T-cell (primary cell): Measurements from ENCODE around the gene ADGRL3. TPM values are rescaled to one million over a fixed set of nuclear protein-coding genes. Genes with fewer than 3 reads are reported as not detected.

Experiments used
- ATAC-seq, 4 experiments: fragments of 200-7000 bp in 3 of 4; fragments of 150-1000 bp in 1 of 4; cut with Tn5 transposase; replicated peaks in 1 of 4; 1 replicate in 3 of 4; 2 replicates in 1 of 4; pipeline ENCODE4 v1.10.0; 2021; ENCODE audit warnings: moderate library complexity in 3 of 4, mild to moderate bottlenecking in 2 of 4, moderate number of reproducible peaks in 1 of 4
- CTCF ChIA-PET, 2 donors: fragments of 300-600 bp; sonication (Branson Sonifier 250); formaldehyde crosslinking; loops; one replicate each; lab custom pipeline; 2022; ENCODE audit warnings: antibody characterized with exemption in 2 of 2; lab: Charles Lee
- POLR2A ChIA-PET, 2 donors: fragments of 300-600 bp; sonication (Branson Sonifier 250); formaldehyde crosslinking; loops; one replicate each; lab custom pipeline; 2022; ENCODE audit warnings: antibody characterized with exemption in 2 of 2; lab: Charles Lee
- DNase-seq, 35 experiments: peaks; one replicate each; pipeline versions ENCODE4 v3.0.0 to v3.0.0-alpha.2; 2013 to 2023
- H3K27ac ChIP-seq: one replicate; pipeline ENCODE4 v1.5.1; 2013; ENCODE audit warnings: low read length
- H3K27me3 ChIP-seq, 2 experiments: replicated peaks in 1 of 2; 1 replicate in 1 of 2; 2 replicates in 1 of 2; pipeline versions ENCODE4 v1.6.1 to v1.7.0; 2013; ENCODE audit warnings: low read length in 1 of 2, mixed read lengths in 1 of 2; ENCODE audit not compliant: control insufficient read depth in 2 of 2, insufficient read depth in 2 of 2; ENCODE audit errors: extremely low read depth in 1 of 2
- H3K36me3 ChIP-seq, 2 donors: 1 replicate in 1 of 2; 2 replicates in 1 of 2; pipeline versions ENCODE4 v1.6.1 to v1.7.0; 2013; ENCODE audit warnings: low read length in 1 of 2; ENCODE audit not compliant: control insufficient read depth in 2 of 2, insufficient read depth in 1 of 2; ENCODE audit errors: extremely low read depth in 1 of 2
- H3K4me1 ChIP-seq, 2 experiments: 1 replicate in 1 of 2; 2 replicates in 1 of 2; pipeline versions ENCODE4 v1.6.1 to v1.7.0; 2013; ENCODE audit warnings: low read length in 2 of 2, mixed read lengths in 1 of 2; ENCODE audit not compliant: insufficient read depth in 2 of 2, control insufficient read depth in 1 of 2; ENCODE audit errors: extremely low read depth in 1 of 2
- H3K4me3 ChIP-seq, 2 donors: 1 replicate in 1 of 2; 2 replicates in 1 of 2; pipeline versions ENCODE4 v1.5.1 to v1.7.0; 2013; ENCODE audit warnings: mild to moderate bottlenecking in 2 of 2, low read length in 1 of 2, moderate library complexity in 1 of 2; ENCODE audit not compliant: control insufficient read depth in 1 of 2; ENCODE audit errors: extremely low read depth in 1 of 2
- H3K9me3 ChIP-seq: 2 replicates; pipeline ENCODE4 v1.7.0; 2013
- H3K27ac Mint-ChIP-seq, 2 donors: one replicate each; pipeline ENCODE4 v1.8.0; 2020 to 2021; ENCODE audit warnings: mild to moderate bottlenecking in 2 of 2, mixed read lengths in 2 of 2
- H3K27me3 Mint-ChIP-seq, 2 donors: one replicate each; pipeline ENCODE4 v1.8.0; 2021 to 2022; ENCODE audit warnings: mixed read lengths in 2 of 2
- H3K36me3 Mint-ChIP-seq: one replicate; pipeline ENCODE4 v1.8.0; 2021; ENCODE audit warnings: mixed read lengths
- H3K4me1 Mint-ChIP-seq, 3 donors: one replicate each; pipeline ENCODE4 v1.8.0; 2020 to 2022; ENCODE audit warnings: mixed read lengths in 3 of 3, mild to moderate bottlenecking in 1 of 3
- H3K4me3 Mint-ChIP-seq, 3 donors: one replicate each; pipeline ENCODE4 v1.8.0; 2020 to 2022; ENCODE audit warnings: mild to moderate bottlenecking in 3 of 3, mixed read lengths in 3 of 3, moderate library complexity in 3 of 3
- H3K9me3 Mint-ChIP-seq, 3 donors: one replicate each; pipeline ENCODE4 v1.8.0; 2020 to 2022; ENCODE audit warnings: mixed read lengths in 3 of 3
- WGBS: methylation state at CpG from one replicate; pipeline ENCODE4 v1.1.5; 2013; ENCODE audit warnings: missing lambda C conversion rate; ENCODE audit not compliant: insufficient coverage; 5-methylcytosine and 5-hydroxymethylcytosine counted together
- total RNA-seq, 35 experiments: library from RNA in 6 of 35; stranded (reverse) in 6 of 35; fragments of 120-200 nt in 1 of 35; gene quantifications; one replicate each; pipeline versions ENCODE4 v1.2.1 to v1.2.4 and lab custom pipeline; 2013 to 2026

Gene ADGRL3
- total RNA-seq, 5 donors from 2014 or later (not counting 1 experiment from before 2014, with no cell fraction given), result 0.09 TPM; not detected in 4

GRCh38 chr4:61427099-61427817, 227.1 kb downstream of the ADGRL3 start:
- WGBS, result 72% methylated on average over 6 of the region's 11 CpGs
- DNase-seq (no peak), ATAC-seq (no peak)
- Mint-ChIP-seq H3K9me3 (peaks cover 6 to 11% (median 11%) of the 10 kb centered on the region in 3 donors), H3K27me3 (no peaks in the 10 kb centered on the region), H3K4me1 (no peaks in the 10 kb centered on the region), H3K36me3 (no peaks in the 10 kb centered on the region), H3K27ac (no peak overlapping the region), H3K4me3 (no peak overlapping the region)
- Histone ChIP-seq H3K36me3 (no peaks in the 10 kb centered on the region), H3K4me1 (no peaks in the 10 kb centered on the region), H3K4me3 (no peak overlapping the region), H3K27me3 (no peaks in the 10 kb centered on the region), H3K9me3 (no peaks in the 10 kb centered on the region), H3K27ac (no peak overlapping the region)
- CTCF ChIA-PET, result no interaction called here
- POLR2A ChIA-PET, result no interaction called here

- Mint-ChIP-seq H3K4me1 (no peaks in the 10 kb centered on the region), H3K9me3 (peaks cover 6 to 11% (median 8%) of the 10 kb centered on the region in 3 donors), H3K36me3 (no peaks in the 10 kb centered on the region), H3K27me3 (no peaks in the 10 kb centered on the region), H3K4me3 (no peak overlapping the region), H3K27ac (no peak overlapping the region)
- 77% methylated on average over 8 of the region's 12 CpGs for WGBS
- no peak for ATAC-seq
- DNase-seq, result no peak
- H3K4me3 ChIP-seq, result no peak overlapping the region
- H3K27ac ChIP-seq, result no peak overlapping the region
- H3K27me3 ChIP-seq, result no peaks in the 10 kb centered on the region
- H3K9me3 ChIP-seq, result no peaks in the 10 kb centered on the region
- CTCF ChIA-PET, result no interaction called here
- H3K36me3 ChIP-seq, result no peaks in the 10 kb centered on the region
- POLR2A ChIA-PET, result no interaction called here
- no peaks in the 10 kb centered on the region for H3K4me1 ChIP-seq
These were observed 227.8 kb downstream of the ADGRL3 start for GRCh38 chr4:61427818-61428495.

- Mint-ChIP-seq H3K27ac (no peak overlapping the region), H3K36me3 (no peaks in the 10 kb centered on the region), H3K4me3 (no peak overlapping the region), H3K4me1 (no peaks in the 10 kb centered on the region), H3K9me3 (peaks cover 0 to 12% (median 7%) of the 10 kb centered on the region in 3 donors), H3K27me3 (no peaks in the 10 kb centered on the region)
- Histone ChIP-seq H3K27me3 (no peaks in the 10 kb centered on the region), H3K9me3 (no peaks in the 10 kb centered on the region), H3K36me3 (no peaks in the 10 kb centered on the region), H3K27ac (no peak overlapping the region), H3K4me1 (no peaks in the 10 kb centered on the region), H3K4me3 (no peak overlapping the region)
- no peak for DNase-seq
- ChIA-PET POLR2A (no interaction called here), CTCF (no interaction called here)
- no peak for ATAC-seq
These were observed 228.8 kb downstream of the ADGRL3 start for GRCh38 chr4:61428950-61429349.

- Histone ChIP-seq H3K4me1 (no peaks in the 10 kb centered on the region), H3K27me3 (no peaks in the 10 kb centered on the region), H3K27ac (no peak overlapping the region), H3K4me3 (no peak overlapping the region), H3K36me3 (no peaks in the 10 kb centered on the region), H3K9me3 (no peaks in the 10 kb centered on the region)
- no peaks in the 10 kb centered on the region for H3K36me3 Mint-ChIP-seq
- ChIA-PET POLR2A (no interaction called here), CTCF (no interaction called here)
- WGBS, result no CpG with 5 or more reads among the region's 5 CpGs
- no peaks in the 10 kb centered on the region for H3K4me1 Mint-ChIP-seq
- no peak for DNase-seq
- no peak for ATAC-seq
- H3K27ac Mint-ChIP-seq, result no peak overlapping the region
- no peaks in the 10 kb centered on the region for H3K27me3 Mint-ChIP-seq
- H3K9me3 Mint-ChIP-seq, result peaks cover 1 to 12% (median 8%) of the 10 kb centered on the region in 3 donors
- H3K4me3 Mint-ChIP-seq, result no peak overlapping the region
These were observed 231.0 kb downstream of the ADGRL3 start for GRCh38 chr4:61431131-61431530.

- H3K4me1 Mint-ChIP-seq, result no peaks in the 10 kb centered on the region
- H3K27me3 Mint-ChIP-seq, result no peaks in the 10 kb centered on the region
- DNase-seq (no peak), ATAC-seq (no peak)
- CTCF ChIA-PET, result no interaction called here
- no peak overlapping the region for H3K27ac Mint-ChIP-seq
- no peaks in the 10 kb centered on the region for H3K27me3 ChIP-seq
- no peak overlapping the region for H3K27ac ChIP-seq
- POLR2A ChIA-PET, result no interaction called here
- H3K4me3 Mint-ChIP-seq, result no peak overlapping the region
- H3K9me3 ChIP-seq, result no peaks in the 10 kb centered on the region
- H3K9me3 Mint-ChIP-seq, result peaks cover 11 to 28% (median 13%) of the 10 kb centered on the region in 3 donors
- no peaks in the 10 kb centered on the region for H3K36me3 ChIP-seq
- H3K4me3 ChIP-seq, result no peak overlapping the region
- no peaks in the 10 kb centered on the region for H3K4me1 ChIP-seq
- no peaks in the 10 kb centered on the region for H3K36me3 Mint-ChIP-seq
These were observed 237.8 kb downstream of the ADGRL3 start for GRCh38 chr4:61437923-61438322.

GRCh38 chr4:61440321-61440720, 240.2 kb downstream of the ADGRL3 start:
- Mint-ChIP-seq H3K4me1 (no peaks in the 10 kb centered on the region), H3K27me3 (no peaks in the 10 kb centered on the region), H3K9me3 (peaks cover 11 to 25% (median 11%) of the 10 kb centered on the region in 3 donors), H3K27ac (no peak overlapping the region), H3K4me3 (no peak overlapping the region), H3K36me3 (no peaks in the 10 kb centered on the region)
- Histone ChIP-seq H3K27ac (no peak overlapping the region), H3K4me1 (no peaks in the 10 kb centered on the region), H3K4me3 (no peak overlapping the region), H3K9me3 (no peaks in the 10 kb centered on the region), H3K36me3 (no peaks in the 10 kb centered on the region), H3K27me3 (no peaks in the 10 kb centered on the region)
- CTCF ChIA-PET, result no interaction called here
- ATAC-seq (no peak), DNase-seq (no peak)
- POLR2A ChIA-PET, result no interaction called here
- WGBS, result 71% methylated on average over 3 of the region's 4 CpGs
